ELR (cell line): ENCODE results near the gene PSD.

Experiments used
- DNase-seq: peaks from one replicate; pipeline ENCODE4 v3.0.0-alpha.2; 2015; ENCODE audit warnings: low read depth

Gene PSD

GRCh38 chr10:102420181-102420713, 1.7 kb upstream of the PSD start:
- DNase-seq, result no peak

GRCh38 chr10:102419269-102420180, 940 bp upstream of the PSD start:
- peak; percentile 42 for DNase-seq

GRCh38 chr10:102416695-102417094, 1.9 kb downstream of the PSD start:
- no peak for DNase-seq

GRCh38 chr10:102416283-102416682, 2.3 kb downstream of the PSD start:
- DNase-seq, result no peak

- DNase-seq, result no peak
Observed at GRCh38 chr10:102414749-102415148, 3.8 kb downstream of the PSD start.

GRCh38 chr10:102413806-102414561, 4.6 kb downstream of the PSD start:
- DNase-seq, result no peak

- peak; percentile 57 for DNase-seq
Observed at GRCh38 chr10:102413053-102413705, 5.4 kb downstream of the PSD start.

- no peak for DNase-seq
Observed at GRCh38 chr10:102412293-102412692, 6.3 kb downstream of the PSD start.

- no peak for DNase-seq
Observed at GRCh38 chr10:102411341-102412255, 7.0 kb downstream of the PSD start.

GRCh38 chr10:102410429-102411073, 8.0 kb downstream of the PSD start:
- no peak for DNase-seq

- DNase-seq, result no peak
Observed at GRCh38 chr10:102409604-102410428, 8.8 kb downstream of the PSD start.

GRCh38 chr10:102408728-102409603, 9.6 kb downstream of the PSD start:
- no peak for DNase-seq

GRCh38 chr10:102408131-102408727, 10.4 kb downstream of the PSD start:
- DNase-seq, result no peak

- no peak for DNase-seq
Observed at GRCh38 chr10:102407425-102408130, 11.0 kb downstream of the PSD start.

- DNase-seq, result no peak
Observed at GRCh38 chr10:102406815-102407214, 11.8 kb downstream of the PSD start.

GRCh38 chr10:102405632-102406031, 13.0 kb downstream of the PSD start:
- no peak for DNase-seq

- no peak for DNase-seq
Observed at GRCh38 chr10:102405108-102405571, 13.4 kb downstream of the PSD start.
